ENCODE measurements around the gene MED25. TPM values are rescaled to one million over a fixed set of nuclear protein-coding genes. Genes with fewer than 3 reads are reported as not detected.

Gene MED25
- total RNA-seq, 4 donors from 2014 or later, result 29.7 to 57.7 (median 41.8) TPM

DNA sequence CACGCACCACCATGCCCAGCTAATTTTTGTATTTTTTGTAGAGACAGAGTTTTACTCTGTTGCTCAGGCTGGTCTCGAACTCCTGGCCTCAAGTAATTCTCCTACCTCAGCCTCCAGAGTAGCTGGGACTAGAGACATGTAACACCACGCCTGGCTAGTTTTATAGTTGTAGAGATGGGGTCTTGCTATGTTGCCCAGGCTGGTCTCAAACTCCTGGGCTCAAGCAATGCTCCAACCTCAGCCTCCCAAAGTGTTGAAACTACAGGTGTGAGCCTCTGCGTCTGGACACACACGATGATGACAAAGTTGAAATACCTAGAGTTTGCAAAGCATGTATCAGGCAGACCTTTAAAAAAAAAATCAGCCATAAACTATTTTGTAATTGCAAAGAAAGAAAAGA lies 28.3 kb downstream of the MED25 start:
- H3K27ac ChIP-seq, result no peak overlapping the region
- TF ChIP-seq CTCF (IDR thresholded peaks at IDR 0.05), result no peak
- TF ChIP-seq POLR2A (IDR thresholded peaks at IDR 0.05), result no peak
- H3K4me1 ChIP-seq, result peaks cover 0 to 5% (median 0%) of the 10 kb centered on the region in 4 donors
- H3K9me3 ChIP-seq, result no peaks in the 10 kb centered on the region
- H3K36me3 ChIP-seq, result no peaks in the 10 kb centered on the region
- no peaks in the 10 kb centered on the region for H3K27me3 ChIP-seq
- no peak overlapping the region for H3K4me3 ChIP-seq
- DNase-seq, result no peak

GRCh38 chr19:49847731-49848696 lies 29.9 kb downstream of the MED25 start:
- TF ChIP-seq CTCF (IDR thresholded peaks at IDR 0.05) (no peak), POLR2A (IDR thresholded peaks at IDR 0.05) (no peak)

DNA sequence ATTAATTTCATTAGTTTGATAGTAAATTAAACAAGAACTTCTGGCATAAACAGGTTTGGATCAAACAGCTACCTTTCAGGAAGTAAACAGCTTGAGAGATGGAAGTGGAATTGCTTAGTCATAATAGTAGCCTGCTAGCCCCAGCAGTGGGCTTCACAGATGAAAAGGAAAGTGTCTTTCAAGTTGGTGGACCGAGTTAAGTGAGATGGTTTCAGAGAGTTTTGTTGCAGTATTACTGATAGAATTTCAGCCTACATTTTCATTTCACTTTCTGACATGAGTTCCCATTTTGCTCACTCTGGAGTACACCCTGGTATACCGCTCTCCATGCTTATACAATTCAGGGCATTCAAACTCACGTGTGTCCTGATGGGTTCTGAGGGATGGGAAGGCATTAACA lies 30.8 kb downstream of the MED25 start:
- Histone ChIP-seq H3K27ac (no peak overlapping the region), H3K36me3 (no peaks in the 10 kb centered on the region), H3K4me3 (no peak overlapping the region), H3K4me1 (peaks cover 0 to 17% (median 9%) of the 10 kb centered on the region in 4 donors), H3K27me3 (no peaks in the 10 kb centered on the region), H3K9me3 (no peaks in the 10 kb centered on the region)
- TF ChIP-seq CTCF (IDR thresholded peaks at IDR 0.05) (no peak), POLR2A (IDR thresholded peaks at IDR 0.05) (no peak)
- DNase-seq, result no peak

More at GRCh38 chr19:49847731-49848696, 29.9 kb downstream of the MED25 start:
- Histone ChIP-seq H3K27me3 (no peaks in the 10 kb centered on the region), H3K27ac (peak overlapping the region in 1 of 4 donors; percentile 8), H3K4me3 (no peak overlapping the region), H3K36me3 (no peaks in the 10 kb centered on the region), H3K9me3 (no peaks in the 10 kb centered on the region), H3K4me1 (peaks cover 0 to 11% (median 9%) of the 10 kb centered on the region in 4 donors)
- DNase-seq, result no peak

GRCh38 chr19:49849433-49850220 lies 31.5 kb downstream of the MED25 start:
- H3K4me3 ChIP-seq, result peak overlapping the region in 2 of 4 donors; percentile 96 to 98
- no peaks in the 10 kb centered on the region for H3K27me3 ChIP-seq
- peaks cover 0 to under 1% (median 0%) of the 10 kb centered on the region in 3 donors for H3K36me3 ChIP-seq
- no peak for TF ChIP-seq CTCF (IDR thresholded peaks at IDR 0.05)
- TF ChIP-seq POLR2A (IDR thresholded peaks at IDR 0.05), result no peak
- H3K9me3 ChIP-seq, result no peaks in the 10 kb centered on the region
- peak overlapping the region in 3 of 4 donors; percentile 98 to 100 (median 100) for H3K27ac ChIP-seq
- H3K4me1 ChIP-seq, result peaks cover 0 to 17% (median 9%) of the 10 kb centered on the region in 4 donors
- no peak for DNase-seq

DNA sequence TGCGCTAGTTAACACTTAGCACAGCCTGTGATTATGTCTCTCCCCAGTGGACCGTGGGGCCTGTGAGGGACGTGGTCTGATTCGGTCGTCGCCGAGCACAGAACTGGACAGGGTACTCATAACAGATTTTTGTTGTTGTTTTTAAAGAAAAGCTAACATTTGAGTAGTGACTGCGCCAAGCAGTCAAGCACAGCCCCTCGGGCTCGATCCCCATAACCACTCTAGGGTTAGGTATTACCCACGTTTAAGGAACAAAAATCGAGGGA lies 32.1 kb downstream of the MED25 start:
- Histone ChIP-seq H3K27ac (peak overlapping the region; percentile 95 to 100 (median 99)), H3K36me3 (peaks cover 0 to 6% (median 0%) of the 10 kb centered on the region in 3 donors), H3K4me3 (peak overlapping the region; percentile 91 to 98 (median 96)), H3K9me3 (no peaks in the 10 kb centered on the region), H3K27me3 (no peaks in the 10 kb centered on the region), H3K4me1 (peaks cover 0 to 17% (median 9%) of the 10 kb centered on the region in 4 donors)
- no peak for DNase-seq
- TF ChIP-seq CTCF (IDR thresholded peaks at IDR 0.05) (no peak), POLR2A (IDR thresholded peaks at IDR 0.05) (no peak)

Data from Peyer's patch (tissue), 4 donors.